H54 (cell line): ENCODE data around the gene PET100.

Experiments
- DNase-seq: peaks from one replicate; pipeline ENCODE4 v3.0.0; 2011; ENCODE audit warnings: low spot score, mixed read lengths; ENCODE audit not compliant: insufficient read length
- FAIRE-seq: peaks from 3 replicates; lab custom pipeline; 2011; peaks lifted over from hg19 to GRCh38; lab: Jason Lieb, UNC
- POLR2A ChIP-seq: IDR thresholded peaks from 2 replicates; pipeline ENCODE4 v1.6.1; 2011; ENCODE audit warnings: low read depth, mild to moderate bottlenecking, low read length

Gene PET100

DNA sequence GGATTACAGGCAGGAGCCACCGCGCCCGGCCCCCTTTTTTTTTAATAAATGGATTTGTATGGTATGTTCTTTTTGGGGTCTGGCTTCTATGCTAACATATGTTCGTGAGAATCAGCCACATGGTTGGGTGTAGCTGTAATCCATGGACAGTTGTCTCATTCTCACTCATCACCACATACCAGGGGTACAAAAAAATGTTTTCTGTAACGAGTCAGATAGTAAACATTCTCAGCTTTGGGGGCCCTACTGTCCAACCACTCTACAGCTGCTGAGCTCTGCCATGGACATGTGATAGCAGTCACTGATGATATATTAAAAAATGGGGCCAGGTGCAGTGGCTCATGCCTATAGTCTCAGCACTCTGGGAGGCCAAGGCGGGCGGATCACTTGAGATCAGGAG is 34.1 kb downstream of the PET100 start:
- no peak for TF ChIP-seq POLR2A
- no peak for FAIRE-seq
- no peak for DNase-seq

DNA sequence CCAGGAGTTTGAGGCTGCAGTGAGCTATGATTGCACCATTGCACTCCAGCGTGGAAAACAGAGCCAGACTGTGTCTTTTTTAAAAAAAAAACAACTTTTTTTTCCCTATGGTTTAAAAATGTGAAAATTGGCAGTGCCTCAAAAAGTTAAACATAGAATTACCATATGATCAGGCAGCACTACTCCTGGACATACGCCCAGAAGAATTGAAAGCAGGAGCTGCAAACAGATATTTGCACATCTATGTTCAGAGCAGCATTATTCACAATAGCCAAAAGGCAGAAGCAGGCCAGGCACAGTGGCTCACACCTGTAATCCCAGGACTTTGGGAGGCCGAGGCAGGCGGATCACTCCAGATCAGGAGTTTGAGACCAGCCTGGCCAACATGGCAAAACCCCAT is 35.5 kb downstream of the PET100 start:
- FAIRE-seq (no peak), DNase-seq (no peak)
- no peak for TF ChIP-seq POLR2A

DNA sequence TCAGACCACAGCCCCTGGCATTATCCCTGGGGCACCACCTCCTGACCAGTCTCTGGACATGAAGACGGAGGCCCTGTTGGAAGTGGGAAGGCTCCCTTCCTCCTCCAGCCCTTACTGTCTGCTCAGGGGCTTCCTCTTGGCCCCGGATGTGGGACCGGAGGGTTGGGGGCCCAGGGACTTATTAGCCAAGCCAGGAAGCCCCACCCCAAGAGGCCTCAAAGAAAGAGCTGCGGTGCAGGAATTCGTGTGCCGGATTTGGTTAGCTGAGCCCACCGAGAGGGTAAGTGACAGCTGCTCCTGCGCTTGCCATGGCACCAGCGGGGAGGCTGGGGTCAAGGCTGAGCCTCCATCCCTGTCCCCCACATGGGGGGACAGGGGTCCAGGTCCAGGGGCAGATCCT is 39.2 kb downstream of the PET100 start, which contains the start of gene RETN:
Gene RETN (plus strand): TSS at position 208 of the 400 bp plus-strand sequence. CDS start 278 bp downstream, outside the sequence.
- no peak for TF ChIP-seq POLR2A
- no peak for DNase-seq
- FAIRE-seq = no peak

DNA sequence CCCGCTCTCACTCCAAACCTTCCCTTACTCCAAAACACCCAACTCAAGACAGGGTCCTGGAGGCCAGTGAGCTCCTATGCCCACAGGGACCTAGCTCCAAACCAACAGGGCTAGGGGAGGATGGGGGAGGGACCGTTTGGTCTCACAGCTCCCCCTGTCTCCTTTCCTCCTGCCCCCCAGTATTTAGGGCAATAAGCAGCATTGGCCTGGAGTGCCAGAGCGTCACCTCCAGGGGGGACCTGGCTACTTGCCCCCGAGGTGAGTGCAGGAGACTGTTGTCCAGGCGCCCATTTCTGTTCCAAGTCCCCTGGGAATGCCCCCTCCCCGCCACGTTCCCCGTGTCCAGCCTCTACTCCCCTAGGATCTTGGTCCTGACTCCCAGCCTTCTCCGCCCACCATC is 40.0 kb downstream of the PET100 start:
- TF ChIP-seq POLR2A = no peak
- no peak for DNase-seq
- no peak for FAIRE-seq

DNA sequence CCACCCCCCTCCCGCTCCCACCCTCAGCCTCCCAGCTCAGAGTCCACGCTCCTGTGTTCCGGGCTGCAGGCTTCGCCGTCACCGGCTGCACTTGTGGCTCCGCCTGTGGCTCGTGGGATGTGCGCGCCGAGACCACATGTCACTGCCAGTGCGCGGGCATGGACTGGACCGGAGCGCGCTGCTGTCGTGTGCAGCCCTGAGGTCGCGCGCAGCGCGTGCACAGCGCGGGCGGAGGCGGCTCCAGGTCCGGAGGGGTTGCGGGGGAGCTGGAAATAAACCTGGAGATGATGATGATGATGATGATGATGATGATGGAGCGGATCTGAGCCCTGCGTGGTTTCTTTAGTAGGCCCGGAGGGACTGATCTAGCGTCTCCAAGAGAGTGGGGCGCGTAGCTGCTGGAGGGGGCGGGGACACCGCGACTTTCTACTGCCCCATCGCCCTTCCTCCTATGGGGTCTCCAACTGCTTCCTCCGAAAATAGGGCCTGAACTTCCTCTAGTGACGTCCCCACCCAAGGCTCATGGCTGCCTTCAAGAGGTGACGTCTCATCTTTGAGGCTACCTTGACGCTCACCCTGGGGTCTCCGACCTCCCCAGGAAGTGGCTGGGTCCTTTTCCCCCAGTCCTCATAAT is 40.7 kb downstream of the PET100 start:
- DNase-seq (no peak), FAIRE-seq (no peak)
- no peak for TF ChIP-seq POLR2A

DNA sequence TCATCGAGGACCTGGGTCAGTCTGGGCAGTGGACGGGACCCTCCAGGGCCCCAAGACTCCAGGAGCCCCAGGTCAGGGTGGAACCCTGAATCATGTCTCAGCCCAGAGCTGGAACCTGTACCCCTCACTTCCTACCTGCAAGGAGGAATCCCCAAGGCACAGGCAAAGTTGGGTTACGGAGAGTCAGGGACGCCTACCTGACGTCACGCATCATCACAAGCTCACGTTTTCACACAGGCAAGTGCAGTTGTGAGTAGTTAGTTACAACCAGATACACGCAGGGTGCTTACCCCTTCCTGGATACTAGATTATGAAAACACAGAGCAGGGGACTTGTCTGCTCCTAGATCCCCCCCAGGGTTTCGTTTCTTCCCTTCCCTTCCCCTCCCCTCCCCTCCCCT is 41.2 kb downstream of the PET100 start:
- FAIRE-seq = no peak
- no peak for DNase-seq
- TF ChIP-seq POLR2A = no peak

DNA sequence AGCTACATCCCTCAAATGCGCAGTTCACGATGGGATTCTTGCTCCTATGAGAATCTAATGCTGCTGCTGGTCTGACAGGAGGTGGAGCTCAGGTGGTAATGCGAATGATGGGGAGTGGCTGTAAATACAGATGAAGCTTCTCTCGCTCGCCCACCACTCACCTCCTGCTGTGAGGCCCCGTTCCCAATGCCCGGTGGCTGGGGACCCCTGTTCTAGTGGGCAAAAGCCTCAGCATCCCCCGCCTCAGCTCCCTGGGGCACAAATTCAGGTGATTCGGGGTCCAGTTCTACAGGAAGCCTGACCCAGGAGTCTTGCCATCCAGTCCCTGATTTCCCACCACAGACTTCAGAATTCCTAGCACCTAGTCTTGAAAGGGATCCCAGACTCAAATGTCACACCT is 42.9 kb downstream of the PET100 start:
- DNase-seq = no peak
- FAIRE-seq = no peak
- no peak for TF ChIP-seq POLR2A

DNA sequence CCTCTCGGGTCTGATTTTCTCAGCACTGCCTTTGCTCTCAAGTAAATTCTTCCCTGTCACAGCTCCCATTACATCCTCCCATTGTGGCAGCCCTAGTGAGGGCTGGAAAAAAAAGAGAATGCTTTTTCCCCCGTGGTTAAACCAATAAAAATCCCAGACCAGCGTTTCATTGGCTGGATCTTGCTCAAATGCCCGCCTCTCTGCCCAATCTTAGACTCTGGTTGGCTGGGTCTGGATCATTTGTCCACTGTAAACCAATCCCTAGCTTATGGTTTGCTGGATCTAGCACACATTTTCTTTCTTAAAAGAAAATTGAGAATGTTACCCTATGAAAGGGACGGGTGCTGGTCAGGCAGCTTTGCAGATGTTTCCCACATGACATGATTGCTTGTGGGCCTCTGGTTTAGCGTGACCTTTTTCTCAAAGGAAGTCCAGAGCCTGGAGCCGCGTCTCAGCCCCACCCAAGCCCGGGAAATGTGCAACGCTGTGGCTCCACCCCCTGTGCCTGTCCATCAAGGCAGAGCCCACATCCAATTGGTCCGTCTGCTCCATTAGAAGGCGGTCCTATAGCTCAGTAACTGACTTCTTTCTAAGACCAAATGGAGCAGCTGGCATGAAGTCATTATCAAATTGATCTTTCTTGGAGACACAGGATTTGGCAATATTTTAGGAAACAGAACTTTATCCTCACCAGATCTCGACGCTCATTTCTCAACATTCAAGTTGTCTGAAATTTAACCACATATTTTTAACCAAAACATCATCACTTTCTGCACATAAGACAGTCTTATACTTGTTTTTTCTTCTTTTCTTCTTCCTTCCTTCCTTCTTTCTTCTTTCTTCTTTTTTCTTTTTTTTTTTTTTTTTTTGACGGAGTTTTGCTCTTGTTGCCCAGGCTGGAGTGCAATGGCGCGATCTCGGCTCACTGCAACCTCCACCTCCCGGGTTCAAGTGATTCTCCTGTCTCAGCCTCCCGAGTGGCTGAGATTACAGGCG is 44.7 kb downstream of the PET100 start:
- no peak for TF ChIP-seq POLR2A
- FAIRE-seq (no peak), DNase-seq (peak; percentile 83)

DNA sequence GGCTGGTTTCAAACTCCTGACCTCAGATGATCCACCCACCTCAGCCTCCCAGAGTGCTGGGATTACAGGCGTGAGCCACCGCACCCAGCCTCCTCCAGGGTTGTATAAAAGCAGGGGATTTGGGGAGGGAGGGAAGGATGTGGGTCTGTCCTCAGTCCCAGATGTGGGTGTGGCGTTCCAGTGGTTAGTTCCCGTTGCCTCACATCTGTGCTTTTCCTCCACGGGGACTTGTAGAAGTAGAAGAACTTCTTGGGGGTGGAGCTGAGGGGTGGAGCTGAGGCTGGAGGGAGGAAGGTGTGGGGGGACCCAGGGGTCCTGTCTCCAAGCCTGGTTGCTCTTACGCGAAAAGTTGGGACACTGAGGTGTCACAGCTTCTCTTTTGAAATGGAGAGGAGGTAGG is 46.8 kb downstream of the PET100 start:
- TF ChIP-seq POLR2A = no peak
- FAIRE-seq (no peak), DNase-seq (no peak)

DNA sequence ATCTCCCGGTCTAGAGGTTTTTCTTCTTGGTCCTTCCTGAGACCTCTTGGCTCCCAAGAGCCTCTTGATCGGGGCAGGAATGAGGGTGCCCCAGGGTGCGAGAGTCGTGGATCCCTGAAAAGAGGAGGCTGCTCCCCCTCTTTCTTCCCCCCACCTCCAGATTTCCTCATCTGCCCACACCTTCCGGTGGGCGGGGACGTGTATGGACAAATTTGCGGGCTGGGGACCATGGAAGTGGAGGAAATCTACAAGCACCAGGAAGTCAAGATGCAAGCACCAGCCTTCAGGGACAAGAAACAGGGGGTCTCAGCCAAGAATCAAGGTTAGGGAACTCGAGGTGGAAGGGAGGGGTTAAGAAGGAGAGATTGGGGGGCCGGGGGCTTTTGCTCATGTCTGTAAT is 47.3 kb downstream of the PET100 start, which contains the start of gene MCEMP1:
Gene MCEMP1 (plus strand): TSS at position 237 of the 400 bp plus-strand sequence. CDS start 31 bp downstream, at position 268.
- TF ChIP-seq POLR2A = no peak
- DNase-seq = no peak
- FAIRE-seq = no peak

DNA sequence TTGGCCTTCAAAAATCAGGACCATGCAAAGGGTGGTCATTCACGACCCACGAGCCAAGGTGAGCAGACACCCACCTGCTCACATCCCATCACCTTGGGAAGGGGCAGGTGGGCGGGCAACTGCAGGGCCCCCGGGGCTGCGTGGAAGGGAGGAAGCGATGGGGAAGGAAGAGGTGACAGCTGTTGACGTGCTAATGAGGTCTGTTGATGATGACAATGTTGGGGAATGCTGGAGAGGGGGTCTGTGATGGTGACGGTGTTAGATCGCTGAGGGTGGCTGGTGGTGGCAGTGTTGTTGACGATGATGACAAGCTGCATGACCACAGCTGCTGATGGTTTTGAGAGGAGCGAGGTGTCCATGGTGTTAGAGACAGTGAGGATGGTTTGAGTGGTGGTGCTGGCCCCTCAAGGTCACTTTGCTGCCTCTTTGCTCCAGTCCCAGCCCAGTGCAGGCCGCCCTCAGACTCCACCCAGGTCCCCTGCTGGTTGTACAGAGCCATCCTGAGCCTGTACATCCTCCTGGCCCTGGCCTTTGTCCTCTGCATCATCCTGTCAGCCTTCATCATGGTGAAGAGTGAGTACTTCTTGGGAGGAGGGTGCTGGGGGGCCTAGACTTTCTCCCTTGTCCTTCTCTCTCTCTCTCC is 48.2 kb downstream of the PET100 start:
- no peak; the same call in 1 of the 2 replicates for TF ChIP-seq POLR2A
- FAIRE-seq = no peak
- DNase-seq = no peak

DNA sequence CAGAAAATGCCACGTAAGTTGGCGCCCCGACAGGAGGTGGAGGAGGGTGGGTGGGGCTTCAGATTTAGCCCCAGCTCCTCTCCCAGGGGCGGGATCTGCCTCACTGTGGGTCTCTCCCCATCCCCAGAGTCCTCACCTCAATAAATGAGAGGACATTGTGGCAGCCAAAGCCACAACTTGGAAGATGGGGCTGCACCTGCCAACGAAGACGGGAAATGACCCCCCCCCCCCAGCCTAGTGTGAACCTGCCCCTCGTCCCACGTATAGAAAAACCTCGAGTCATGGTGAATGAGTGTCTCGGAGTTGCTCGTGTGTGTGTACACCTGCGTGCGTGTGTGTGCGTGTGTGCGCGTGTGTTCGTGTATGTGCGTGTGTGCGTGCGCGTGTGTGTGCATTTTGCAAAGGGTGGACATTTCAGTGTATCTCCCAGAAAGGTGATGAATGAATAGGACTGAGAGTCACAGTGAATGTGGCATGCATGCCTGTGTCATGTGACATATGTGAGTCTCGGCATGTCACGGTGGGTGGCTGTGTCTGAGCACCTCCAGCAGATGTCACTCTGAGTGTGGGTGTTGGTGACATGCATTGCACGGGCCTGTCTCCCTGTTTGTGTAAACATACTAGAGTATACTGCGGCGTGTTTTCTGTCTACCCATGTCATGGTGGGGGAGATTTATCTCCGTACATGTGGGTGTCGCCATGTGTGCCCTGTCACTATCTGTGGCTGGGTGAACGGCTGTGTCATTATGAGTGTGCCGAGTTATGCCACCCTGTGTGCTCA is 49.6 kb downstream of the PET100 start:
- no peak for TF ChIP-seq POLR2A
- no peak for DNase-seq
- FAIRE-seq = no peak
